Measurements from ENCODE around the gene FKBP6.

DNA sequence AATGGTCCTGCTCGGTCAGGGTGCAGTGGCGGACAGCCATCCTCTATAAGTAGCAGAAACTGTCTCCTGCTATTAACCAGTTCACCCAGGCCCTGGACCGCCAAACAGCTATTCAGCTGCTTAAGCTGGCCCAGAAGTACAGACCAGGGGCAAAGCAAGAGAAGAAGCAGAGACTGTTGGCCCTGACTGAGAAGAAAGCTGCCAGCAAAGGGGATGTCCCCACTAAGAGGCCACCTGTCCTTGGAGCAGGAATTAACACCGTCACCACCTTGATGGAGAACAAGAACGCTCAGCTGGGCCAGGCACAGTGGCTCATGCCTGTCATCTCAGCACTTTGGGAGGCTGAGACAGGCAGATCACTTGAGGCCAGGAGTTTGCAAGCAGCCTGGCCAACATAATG is 13.7 kb upstream of the FKBP6 start:
- TF ChIP-seq, protein P1, sequence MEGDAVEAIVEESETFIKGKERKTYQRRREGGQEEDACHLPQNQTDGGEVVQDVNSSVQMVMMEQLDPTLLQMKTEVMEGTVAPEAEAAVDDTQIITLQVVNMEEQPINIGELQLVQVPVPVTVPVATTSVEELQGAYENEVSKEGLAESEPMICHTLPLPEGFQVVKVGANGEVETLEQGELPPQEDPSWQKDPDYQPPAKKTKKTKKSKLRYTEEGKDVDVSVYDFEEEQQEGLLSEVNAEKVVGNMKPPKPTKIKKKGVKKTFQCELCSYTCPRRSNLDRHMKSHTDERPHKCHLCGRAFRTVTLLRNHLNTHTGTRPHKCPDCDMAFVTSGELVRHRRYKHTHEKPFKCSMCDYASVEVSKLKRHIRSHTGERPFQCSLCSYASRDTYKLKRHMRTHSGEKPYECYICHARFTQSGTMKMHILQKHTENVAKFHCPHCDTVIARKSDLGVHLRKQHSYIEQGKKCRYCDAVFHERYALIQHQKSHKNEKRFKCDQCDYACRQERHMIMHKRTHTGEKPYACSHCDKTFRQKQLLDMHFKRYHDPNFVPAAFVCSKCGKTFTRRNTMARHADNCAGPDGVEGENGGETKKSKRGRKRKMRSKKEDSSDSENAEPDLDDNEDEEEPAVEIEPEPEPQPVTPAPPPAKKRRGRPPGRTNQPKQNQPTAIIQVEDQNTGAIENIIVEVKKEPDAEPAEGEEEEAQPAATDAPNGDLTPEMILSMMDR (IDR thresholded peaks at IDR 0.05; ENCODE audit: insufficient read depth, low read depth, low read length) = no peak
- no peak for TF ChIP-seq EZH2 (IDR thresholded peaks at IDR 0.05; ENCODE audit: insufficient read depth, low read length)
